OCI-LY7 (cell line): ENCODE data around the gene SLC19A3. TPM values are rescaled to one million over a fixed set of nuclear protein-coding genes. Genes with fewer than 3 reads are reported as not detected.

ENCODE experiments used
- BruUV-seq: library from RNA; stranded (reverse); fragments of 400-500 nt; replicated peaks from 2 replicates; lab custom pipeline; 2021; lab: Mats Ljungman, UMichigan
- CTCF ChIA-PET: fragments of 300-600 bp; sonication (Branson Sonifier 250); formaldehyde crosslinking; loops from one replicate; lab custom pipeline; 2022; ENCODE audit warnings: antibody characterized with exemption; ENCODE audit not compliant: unreplicated experiment; lab: Charles Lee
- POLR2A ChIA-PET: fragments of 300-600 bp; sonication (Branson Sonifier 250); formaldehyde crosslinking; loops from one replicate; lab custom pipeline; 2022; ENCODE audit warnings: antibody characterized with exemption; lab: Charles Lee
- DNase-seq: peaks from one replicate; pipeline ENCODE4 v3.0.0-alpha.2; 2015; ENCODE audit warnings: low spot score
- H2AFZ ChIP-seq: fragments of 200-600 bp; sonication (generic), shearing (Covaris generic); 2 replicates; pipeline ENCODE4 v1.6.1; 2014; ENCODE audit warnings: mild to moderate bottlenecking, antibody characterized with exemption, low read length, moderate library complexity
- H3K27ac ChIP-seq: fragments of 200-600 bp; sonication (generic); 2 replicates; pipeline ENCODE4 v1.5.1; 2014; ENCODE audit warnings: mixed run types, low read depth, mild to moderate bottlenecking, moderate library complexity, low read length, inconsistent platforms; ENCODE audit not compliant: poor library complexity, severe bottlenecking
- H3K36me3 ChIP-seq: fragments of 200-600 bp; sonication (generic); 2 replicates; pipeline ENCODE4 v1.6.1; 2014; ENCODE audit warnings: mild to moderate bottlenecking, antibody characterized with exemption, low read length, moderate library complexity, mixed read lengths; ENCODE audit not compliant: insufficient read depth
- H3K4me1 ChIP-seq: fragments of 200-600 bp; sonication (generic); 2 replicates; pipeline ENCODE4 v1.5.1; 2014; ENCODE audit warnings: mild to moderate bottlenecking, low read length; ENCODE audit not compliant: insufficient read depth, poor library complexity, severe bottlenecking
- H3K4me2 ChIP-seq: fragments of 200-600 bp; sonication (generic); 2 replicates; pipeline ENCODE4 v1.6.1; 2014; ENCODE audit warnings: mild to moderate bottlenecking, low read length
- H3K4me3 ChIP-seq: fragments of 200-600 bp; sonication (generic); 2 replicates; pipeline ENCODE4 v1.5.1; 2014; ENCODE audit warnings: mild to moderate bottlenecking, low read depth, low read length; ENCODE audit not compliant: poor library complexity, severe bottlenecking
- H3K79me2 ChIP-seq: fragments of 200-600 bp; sonication (generic); 2 replicates; pipeline ENCODE4 v1.6.1; 2016; ENCODE audit warnings: low read depth, mild to moderate bottlenecking, low read length, moderate library complexity, mixed read lengths; ENCODE audit not compliant: insufficient read depth
- H3K9me2 ChIP-seq: fragments of 200-600 bp; sonication (generic); 2 replicates; pipeline ENCODE4 v1.6.1; 2016; ENCODE audit warnings: mild to moderate bottlenecking, low read length, mixed read lengths; ENCODE audit not compliant: insufficient read depth
- H3K9me3 ChIP-seq: fragments of 200-600 bp; sonication (generic); 2 replicates; pipeline ENCODE4 v1.6.1; 2014; ENCODE audit warnings: mild to moderate bottlenecking, mixed run types, low read length, mixed read lengths
- H4K20me1 ChIP-seq: fragments of 200-600 bp; sonication (generic); 2 replicates; pipeline ENCODE4 v1.6.1; 2014; ENCODE audit warnings: mild to moderate bottlenecking, antibody characterized with exemption, low read length, moderate library complexity, mixed read lengths; ENCODE audit not compliant: insufficient read depth
- EZH2phosphoT487 ChIP-seq: fragments of 200-600 bp; sonication (generic); IDR thresholded peaks from 2 replicates; pipeline ENCODE4 v1.6.1; 2018; ENCODE audit warnings: low read depth, borderline replicate concordance, mild to moderate bottlenecking, mixed run types, antibody characterized with exemption, low read length, moderate library complexity, mixed read lengths
- intact Hi-C: fragments of 100-400 bp; cut with micrococcal nuclease; formaldehyde crosslinking; loops from one replicate; pipeline ENCODE4 v1.10.0; 2022; ENCODE audit not compliant: unreplicated experiment
- total RNA-seq, 2 experiments: library from RNA; depleted of rRNA in 1 of 2; stranded (reverse); fragments of >200 nt in 1 of 2; shearing (Covaris generic) in 1 of 2; gene quantifications; 2 replicates each; pipeline ENCODE4 v1.2.3, GENCODE V29; 2014 to 2022
- TF ChIP-seq, protein P1 (sequence below): fragments of 200-600 bp; sonication (generic); conservative IDR thresholded peaks from 2 replicates; pipeline ENCODE4 v1.5.1; 2014; ENCODE audit warnings: mild to moderate bottlenecking, antibody characterized with exemption, low read length, moderate library complexity, mixed read lengths

Gene SLC19A3
- total RNA-seq, 2 experiments from 2014 or later: not detected

DNA sequence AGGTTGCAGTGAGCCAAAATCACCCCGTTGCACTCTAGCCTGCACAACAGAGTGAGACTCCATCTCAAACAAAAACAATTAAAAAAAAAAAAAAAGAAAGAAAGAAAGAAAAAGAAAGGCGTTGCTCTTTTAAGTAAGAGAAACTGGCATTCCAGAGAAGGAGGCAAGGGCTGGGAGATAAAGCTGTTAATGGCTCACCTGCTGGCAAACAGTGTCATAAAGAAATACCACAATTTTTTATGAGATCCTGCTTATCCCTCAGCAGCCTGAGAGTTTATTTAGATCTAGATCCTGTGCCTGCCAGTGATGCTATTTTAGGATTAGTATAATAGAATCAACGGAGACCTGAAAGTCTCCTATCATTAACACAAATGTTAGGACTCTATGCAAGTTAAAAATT is 16.3 kb downstream of the SLC19A3 start:
- Histone ChIP-seq H3K9me3 (no peaks in the 10 kb centered on the region), H3K4me3 (no peak overlapping the region), H3K79me2 (no peaks in the 10 kb centered on the region), H3K36me3 (no peaks in the 10 kb centered on the region), H4K20me1 (no peaks in the 10 kb centered on the region), H3K4me1 (no peaks in the 10 kb centered on the region), H3K4me2 (no peak overlapping the region), H3K27ac (no peak overlapping the region), H2AFZ (no peak overlapping the region), H3K9me2 (no peaks in the 10 kb centered on the region)
- DNase-seq: no peak
- ChIA-PET POLR2A (no interaction called here), CTCF (no interaction called here)
- TF ChIP-seq, protein P1, sequence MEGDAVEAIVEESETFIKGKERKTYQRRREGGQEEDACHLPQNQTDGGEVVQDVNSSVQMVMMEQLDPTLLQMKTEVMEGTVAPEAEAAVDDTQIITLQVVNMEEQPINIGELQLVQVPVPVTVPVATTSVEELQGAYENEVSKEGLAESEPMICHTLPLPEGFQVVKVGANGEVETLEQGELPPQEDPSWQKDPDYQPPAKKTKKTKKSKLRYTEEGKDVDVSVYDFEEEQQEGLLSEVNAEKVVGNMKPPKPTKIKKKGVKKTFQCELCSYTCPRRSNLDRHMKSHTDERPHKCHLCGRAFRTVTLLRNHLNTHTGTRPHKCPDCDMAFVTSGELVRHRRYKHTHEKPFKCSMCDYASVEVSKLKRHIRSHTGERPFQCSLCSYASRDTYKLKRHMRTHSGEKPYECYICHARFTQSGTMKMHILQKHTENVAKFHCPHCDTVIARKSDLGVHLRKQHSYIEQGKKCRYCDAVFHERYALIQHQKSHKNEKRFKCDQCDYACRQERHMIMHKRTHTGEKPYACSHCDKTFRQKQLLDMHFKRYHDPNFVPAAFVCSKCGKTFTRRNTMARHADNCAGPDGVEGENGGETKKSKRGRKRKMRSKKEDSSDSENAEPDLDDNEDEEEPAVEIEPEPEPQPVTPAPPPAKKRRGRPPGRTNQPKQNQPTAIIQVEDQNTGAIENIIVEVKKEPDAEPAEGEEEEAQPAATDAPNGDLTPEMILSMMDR: no peak
- TF ChIP-seq EZH2phosphoT487: no peak
- no TSS peak for BruUV-seq
- intact Hi-C loops: no loop called here

- ChIA-PET CTCF (no interaction called here), POLR2A (no interaction called here)
Observed at GRCh38 chr2:227696990-227697679, 20.7 kb downstream of the SLC19A3 start.

DNA sequence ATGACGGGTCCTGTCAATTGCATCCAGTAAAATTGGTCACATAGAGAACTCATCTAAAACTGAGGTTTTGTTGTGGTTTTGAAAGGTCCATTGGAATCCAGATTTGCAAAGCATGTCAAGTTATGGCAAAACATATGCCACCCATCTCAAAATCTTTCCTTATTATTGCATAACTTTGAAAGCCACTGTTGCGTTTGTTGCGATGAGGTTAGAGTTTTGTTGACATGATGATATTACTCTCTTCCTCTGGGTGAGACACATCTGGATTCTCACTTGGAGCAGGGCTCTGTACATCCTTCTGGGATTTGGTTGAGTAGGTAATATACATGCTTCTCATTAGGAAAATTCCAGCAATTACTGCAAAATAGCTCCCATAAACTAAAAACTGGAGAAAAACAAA is 30.6 kb downstream of the SLC19A3 start:
- no TSS peak for BruUV-seq
- intact Hi-C loops: no loop called here
- Histone ChIP-seq H3K9me3 (no peaks in the 10 kb centered on the region), H3K4me1 (no peaks in the 10 kb centered on the region), H3K79me2 (no peaks in the 10 kb centered on the region), H2AFZ (no peak overlapping the region), H4K20me1 (no peaks in the 10 kb centered on the region), H3K36me3 (no peaks in the 10 kb centered on the region), H3K4me3 (no peak overlapping the region), H3K27ac (no peak overlapping the region), H3K9me2 (no peaks in the 10 kb centered on the region), H3K4me2 (no peak overlapping the region)
- no peak for DNase-seq
- TF ChIP-seq EZH2phosphoT487: no peak
- TF ChIP-seq, protein P1: no peak
- ChIA-PET POLR2A (interaction anchor here (0.6 kb wide), 1 partner anchor 20 kb away, joined by 3 read pairs; no protein-coding TSS in a partner anchor), CTCF (no interaction called here)

More at GRCh38 chr2:227696990-227697679, 20.7 kb downstream of the SLC19A3 start:
- intact Hi-C loops: no loop called here
- Histone ChIP-seq H3K27ac (no peak overlapping the region), H2AFZ (no peak overlapping the region), H3K79me2 (no peaks in the 10 kb centered on the region), H3K9me3 (no peaks in the 10 kb centered on the region), H3K4me1 (no peaks in the 10 kb centered on the region), H4K20me1 (no peaks in the 10 kb centered on the region), H3K9me2 (no peaks in the 10 kb centered on the region), H3K36me3 (no peaks in the 10 kb centered on the region), H3K4me3 (no peak overlapping the region), H3K4me2 (no peak overlapping the region)
- DNase-seq: no peak
- no TSS peak for BruUV-seq
- TF ChIP-seq EZH2phosphoT487: no peak
- TF ChIP-seq, protein P1: no peak
